HEK293T (cell line): ENCODE results near the gene PLCXD3.

Experiments
- FOXA1 ChIP-seq: fragments of 450-650 bp; IDR thresholded peaks from 2 replicates; pipeline ENCODE4 v1.6.1; 2016; ENCODE audit warnings: mild to moderate bottlenecking
- FOXM1 ChIP-seq: fragments of 450-650 bp; IDR thresholded peaks from 2 replicates; pipeline ENCODE4 v1.6.1; 2017; ENCODE audit warnings: mild to moderate bottlenecking, borderline replicate concordance
- LEF1 ChIP-seq: fragments of 450-650 bp; IDR thresholded peaks from 2 replicates; pipeline ENCODE4 v1.6.1; 2017; ENCODE audit warnings: mild to moderate bottlenecking, borderline replicate concordance
- NFRKB ChIP-seq: fragments of 450-650 bp; IDR thresholded peaks from 2 replicates; pipeline ENCODE4 v1.6.1; 2016; ENCODE audit warnings: mild to moderate bottlenecking, moderate library complexity
- SP1 ChIP-seq: fragments of 450-650 bp; IDR thresholded peaks from 2 replicates; pipeline ENCODE4 v1.6.1; 2017
- SUZ12 ChIP-seq: fragments of 450-650 bp; IDR thresholded peaks from 2 replicates; pipeline ENCODE4 v1.6.1; 2016; ENCODE audit warnings: mild to moderate bottlenecking
- TARDBP ChIP-seq: fragments of 450-650 bp; IDR thresholded peaks from 2 replicates; pipeline ENCODE4 v1.6.1; 2016
- ZNF384 ChIP-seq: fragments of 450-650 bp; IDR thresholded peaks from 2 replicates; pipeline ENCODE4 v1.6.1; 2016
- TF ChIP-seq, protein P1 (sequence below): fragments of 450-650 bp; IDR thresholded peaks from 2 replicates; pipeline ENCODE4 v1.6.1; 2016

DNA sequence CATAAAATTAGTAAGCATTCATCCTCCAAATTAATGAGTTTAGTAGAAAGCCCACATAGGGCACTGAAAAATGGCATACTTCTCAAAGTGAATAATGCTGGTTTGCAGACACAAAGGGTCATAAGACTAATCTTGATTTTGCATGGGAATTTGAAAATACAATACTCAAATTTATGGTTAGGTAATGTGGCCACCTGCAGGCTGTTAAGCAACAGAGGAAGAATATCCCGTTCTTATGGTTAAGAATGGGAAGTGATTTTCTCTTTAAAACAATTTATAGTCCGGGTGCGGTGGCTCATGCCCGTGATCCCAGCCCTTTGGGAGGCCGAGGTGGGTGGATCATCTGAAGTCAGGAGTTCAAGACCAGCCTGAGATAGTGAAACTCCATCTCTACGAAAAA lies 9.4 kb upstream of the PLCXD3 start:
- TF ChIP-seq TARDBP (no peak), FOXA1 (no peak), ZNF384 (no peak), SUZ12 (no peak), FOXM1 (no peak), LEF1 (no peak), SP1 (no peak), NFRKB (no peak)
- TF ChIP-seq, protein P1, sequence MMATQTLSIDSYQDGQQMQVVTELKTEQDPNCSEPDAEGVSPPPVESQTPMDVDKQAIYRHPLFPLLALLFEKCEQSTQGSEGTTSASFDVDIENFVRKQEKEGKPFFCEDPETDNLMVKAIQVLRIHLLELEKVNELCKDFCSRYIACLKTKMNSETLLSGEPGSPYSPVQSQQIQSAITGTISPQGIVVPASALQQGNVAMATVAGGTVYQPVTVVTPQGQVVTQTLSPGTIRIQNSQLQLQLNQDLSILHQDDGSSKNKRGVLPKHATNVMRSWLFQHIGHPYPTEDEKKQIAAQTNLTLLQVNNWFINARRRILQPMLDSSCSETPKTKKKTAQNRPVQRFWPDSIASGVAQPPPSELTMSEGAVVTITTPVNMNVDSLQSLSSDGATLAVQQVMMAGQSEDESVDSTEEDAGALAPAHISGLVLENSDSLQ: no peak
